Adrenal gland (tissue), 12 donors: Measurements from ENCODE around the gene TYMP. TPM values are rescaled to one million over a fixed set of nuclear protein-coding genes. Genes with fewer than 3 reads are reported as not detected.

Experiments
- DNase-seq, 7 donors: peaks; one replicate each; pipeline ENCODE4 v3.0.0-alpha.2; 2019 to 2020
- H3K27ac ChIP-seq, 5 donors: fragments of 200-600 bp; sonication (generic) in 4 of 5; 1 replicate in 3 of 5; 2 replicates in 2 of 5; pipeline versions ENCODE4 v1.5.1 to v1.8.0; 2016 to 2020; ENCODE audit warnings: mild to moderate bottlenecking in 1 of 5
- H3K27me3 ChIP-seq: fragments of 200-600 bp; 2 replicates; pipeline ENCODE4 v1.8.0; 2021
- H3K36me3 ChIP-seq, 2 donors: fragments of 200-600 bp; replicated peaks in 1 of 2; 1 replicate in 1 of 2; 2 replicates in 1 of 2; pipeline versions ENCODE4 v1.5.1 to v1.8.0; 2018 to 2022
- H3K4me1 ChIP-seq, 2 donors: fragments of 200-600 bp; replicated peaks in 1 of 2; 1 replicate in 1 of 2; 2 replicates in 1 of 2; pipeline versions ENCODE4 v1.5.1 to v1.8.0; 2018 to 2021
- H3K4me3 ChIP-seq, 4 donors: fragments of 200-600 bp; sonication (generic) in 3 of 4; one replicate each; pipeline ENCODE4 v1.5.1; 2016 to 2018
- H3K9me3 ChIP-seq, 3 donors: fragments of 200-600 bp; sonication (generic) in 1 of 3; replicated peaks in 1 of 3; 1 replicate in 2 of 3; 2 replicates in 1 of 3; pipeline versions ENCODE4 v1.5.1 to v1.8.0; 2016 to 2021
- POLR2A ChIP-seq, 2 donors: fragments of 450-650 bp; IDR thresholded peaks; one replicate each; pipeline ENCODE4 v1.6.1; 2017; ENCODE audit warnings: antibody characterized with exemption in 2 of 2, mild to moderate bottlenecking in 2 of 2, moderate library complexity in 1 of 2
- WGBS, 4 donors: extraction: QIAGEN DNeasy Blood & Tissue Kit in 2 of 4; methylation state at CpG; one replicate each; pipeline versions ENCODE4 v1.1.5 to v1.1.7; 2013 to 2017; 5-methylcytosine and 5-hydroxymethylcytosine counted together
- intact Hi-C, 2 donors: fragments of 100-400 bp; cut with DNase I; formaldehyde crosslinking; loops; one replicate each; pipeline versions ENCODE4 v1.14.1 to v1.15.0; 2022 to 2023
- polyA plus RNA-seq, 3 donors: library from polyadenylated mRNA; stranded (reverse); fragments of 200-250 nt in 2 of 3; fragments of 350-450 nt in 1 of 3; fragmentation: Illumina TruSeq in 1 of 3; extraction: RNeasy Lipid Tissue Mini Kit (QIAGEN cat#74804) in 1 of 3; gene quantifications; one replicate each; pipeline ENCODE4 v1.2.3, GENCODE V29; 2013 to 2014
- total RNA-seq, 9 donors: library from RNA; depleted of rRNA in 4 of 9; stranded (reverse); fragments of >200 nt in 4 of 9; fragments of 120-200 nt in 1 of 9; fragmentation: NEBNext Ultra II Directional in 1 of 9; extraction: Animal tissue kit (Norgen Biotek cat#: 25700) in 1 of 9; gene quantifications; one replicate each; pipeline versions ENCODE4 v1.1.0 to v1.2.4, GENCODE V29; 2013 to 2023
- TF ChIP-seq, protein P1 (sequence below), 6 experiments: fragments of 450-650 bp in 4 of 6; fragments of 200-600 bp in 2 of 6; sonication (generic) in 1 of 6; IDR thresholded peaks; 1 replicate in 5 of 6; 2 replicates in 1 of 6; pipeline versions ENCODE4 v1.5.1 to v1.8.0; 2016 to 2021; ENCODE audit warnings: antibody characterized with exemption in 6 of 6, mild to moderate bottlenecking in 2 of 6, moderate library complexity in 1 of 6
- donor health status: healthy with polysubstance abuse.
- donor health status: Bipolar disorder and iron deficiency.
- donor health status: DM: yes; HTN: yes; CAD: no.
- donor health status: DM: no; HTN: no; CAD: no.
- donor health status: DM: no; HTN: no; CAD: no.
- donor health status: DM: yes; HTN: yes; CAD: no.

TYMP gene
- total and polyA plus RNA-seq, 12 donors = 1.9 to 152 (median 64.5) TPM

DNA sequence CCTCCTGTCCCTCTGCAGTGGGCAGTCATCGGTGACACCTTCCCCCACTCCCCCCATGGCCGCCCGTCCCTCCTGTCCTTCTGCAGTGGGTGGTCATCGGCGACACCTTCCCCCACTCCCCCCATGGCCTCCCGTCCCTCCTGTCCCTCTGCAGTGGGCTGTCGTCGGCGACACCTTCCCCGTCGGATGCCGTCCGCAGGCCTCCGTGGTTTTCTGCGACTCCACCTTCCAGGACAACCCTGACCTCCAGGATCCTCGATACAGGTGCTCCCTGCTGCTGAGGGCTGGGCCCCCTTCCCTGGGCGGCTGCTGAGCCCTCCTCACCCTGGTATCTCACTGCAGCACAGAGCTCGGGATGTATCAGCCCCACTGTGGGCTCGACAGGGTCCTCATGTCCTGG lies 40.9 kb downstream of the TYMP start:
- H3K4me1 ChIP-seq = no peaks in the 10 kb centered on the region
- no peak overlapping the region for H3K27ac ChIP-seq
- no peak for DNase-seq
- WGBS, 4 donors = 68 to 77% (median 75%) methylated on average over 16 to 19 of the region's 19 CpGs
- no peaks in the 10 kb centered on the region for H3K27me3 ChIP-seq
- TF ChIP-seq, protein P1, sequence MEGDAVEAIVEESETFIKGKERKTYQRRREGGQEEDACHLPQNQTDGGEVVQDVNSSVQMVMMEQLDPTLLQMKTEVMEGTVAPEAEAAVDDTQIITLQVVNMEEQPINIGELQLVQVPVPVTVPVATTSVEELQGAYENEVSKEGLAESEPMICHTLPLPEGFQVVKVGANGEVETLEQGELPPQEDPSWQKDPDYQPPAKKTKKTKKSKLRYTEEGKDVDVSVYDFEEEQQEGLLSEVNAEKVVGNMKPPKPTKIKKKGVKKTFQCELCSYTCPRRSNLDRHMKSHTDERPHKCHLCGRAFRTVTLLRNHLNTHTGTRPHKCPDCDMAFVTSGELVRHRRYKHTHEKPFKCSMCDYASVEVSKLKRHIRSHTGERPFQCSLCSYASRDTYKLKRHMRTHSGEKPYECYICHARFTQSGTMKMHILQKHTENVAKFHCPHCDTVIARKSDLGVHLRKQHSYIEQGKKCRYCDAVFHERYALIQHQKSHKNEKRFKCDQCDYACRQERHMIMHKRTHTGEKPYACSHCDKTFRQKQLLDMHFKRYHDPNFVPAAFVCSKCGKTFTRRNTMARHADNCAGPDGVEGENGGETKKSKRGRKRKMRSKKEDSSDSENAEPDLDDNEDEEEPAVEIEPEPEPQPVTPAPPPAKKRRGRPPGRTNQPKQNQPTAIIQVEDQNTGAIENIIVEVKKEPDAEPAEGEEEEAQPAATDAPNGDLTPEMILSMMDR (IDR thresholded peaks at IDR 0.05) = no peak
- no peak for TF ChIP-seq POLR2A (IDR thresholded peaks at IDR 0.05)
- H3K36me3 ChIP-seq = no peaks in the 10 kb centered on the region
- intact Hi-C loops = no loop called here
- no peak overlapping the region for H3K4me3 ChIP-seq
- H3K9me3 ChIP-seq = no peaks in the 10 kb centered on the region

DNA sequence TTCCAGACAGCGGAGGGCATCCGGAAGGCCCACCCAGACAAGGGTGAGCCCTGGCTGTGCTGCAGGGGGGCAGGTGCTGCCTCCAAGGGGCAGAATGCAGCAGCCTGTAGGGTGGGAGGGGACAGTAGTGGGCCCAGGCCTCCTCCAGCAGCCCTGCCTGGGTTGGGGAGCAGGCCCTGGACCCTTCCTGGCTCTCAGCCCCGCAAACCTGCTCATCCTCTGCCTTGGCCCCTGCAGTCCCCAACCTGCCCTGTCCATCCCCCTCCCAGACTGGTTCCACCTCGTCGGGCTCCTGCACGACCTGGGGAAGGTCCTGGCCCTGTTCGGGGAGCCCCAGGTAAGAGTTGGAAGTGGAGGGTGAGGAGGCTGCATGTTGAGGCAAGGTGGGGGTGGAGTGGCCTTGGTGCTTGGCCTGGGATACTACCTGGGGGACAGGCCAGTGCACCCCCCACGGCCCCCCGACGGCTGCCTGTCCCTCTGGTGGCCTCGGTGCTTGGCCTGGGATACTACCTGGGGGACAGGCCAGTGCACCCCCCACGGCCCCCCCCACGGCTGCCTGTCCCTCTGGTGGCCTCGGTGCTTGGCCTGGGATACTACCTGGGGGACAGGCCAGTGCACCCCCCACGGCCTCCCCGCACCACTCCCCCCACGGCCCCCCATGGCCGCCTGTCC lies 41.7 kb downstream of the TYMP start:
- Histone ChIP-seq H3K36me3 (no peaks in the 10 kb centered on the region), H3K27me3 (peaks cover 4% of the 10 kb centered on the region), H3K9me3 (no peaks in the 10 kb centered on the region), H3K4me1 (no peaks in the 10 kb centered on the region), H3K27ac (no peak overlapping the region), H3K4me3 (no peak overlapping the region)
- 0 to 90% (median 81%) methylated on average over 1 to 14 of the region's 18 CpGs for WGBS, 4 donors
- TF ChIP-seq, protein P1 (IDR thresholded peaks at IDR 0.05) = no peak
- no peak for TF ChIP-seq POLR2A (IDR thresholded peaks at IDR 0.05)
- no peak for DNase-seq
- intact Hi-C loops = no loop called here

- 82 to 90% (median 84%) methylated on average over 16 to 23 of the region's 23 CpGs for WGBS, 4 donors
- H3K36me3 ChIP-seq = no peaks in the 10 kb centered on the region
- H3K27ac ChIP-seq = no peak overlapping the region
- intact Hi-C loops = no loop called here
- H3K9me3 ChIP-seq = no peaks in the 10 kb centered on the region
- no peaks in the 10 kb centered on the region for H3K4me1 ChIP-seq
- no peak overlapping the region for H3K4me3 ChIP-seq
- TF ChIP-seq, protein P1 (IDR thresholded peaks at IDR 0.05) = no peak
- no peak for TF ChIP-seq POLR2A (IDR thresholded peaks at IDR 0.05)
- no peak for DNase-seq
- peaks cover 11% of the 10 kb centered on the region for H3K27me3 ChIP-seq
These were observed 42.4 kb downstream of the TYMP start for GRCh38 chr22:50487290-50488005.

DNA sequence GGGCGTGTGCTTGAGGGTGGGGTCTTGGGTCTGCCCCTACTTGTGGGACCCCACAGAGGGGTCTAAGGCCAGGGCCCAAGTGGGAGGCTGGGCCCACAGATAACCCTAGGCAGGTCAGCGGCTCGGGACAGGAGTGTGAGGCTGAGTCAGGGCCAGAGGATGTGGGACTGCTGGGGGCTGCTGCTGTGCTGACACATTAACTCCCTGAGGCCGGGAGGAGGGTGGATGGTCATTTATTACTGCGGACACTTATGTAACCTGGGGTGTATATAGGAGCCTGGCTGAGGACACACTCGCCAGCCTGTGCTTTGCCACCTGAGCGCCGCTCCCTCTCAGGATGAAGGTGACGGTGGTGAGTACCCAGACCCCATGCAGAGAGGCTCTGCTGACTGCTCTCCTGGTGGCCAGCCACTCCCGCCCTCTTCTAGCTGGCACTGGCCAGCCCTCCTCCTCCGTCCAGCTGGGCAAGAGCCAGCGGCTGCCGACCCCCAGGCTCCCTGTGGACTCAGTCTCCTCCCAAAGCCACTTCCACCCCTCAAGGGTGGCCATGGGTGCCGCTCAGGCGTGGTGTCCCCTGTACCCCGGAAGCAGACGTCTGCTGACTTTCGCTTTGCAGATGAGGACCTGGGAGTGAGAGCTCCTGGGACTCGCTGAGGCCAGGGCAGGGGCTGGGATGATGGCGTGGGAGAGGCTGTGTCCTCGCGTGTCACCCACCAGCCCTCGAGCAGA lies 43.1 kb downstream of the TYMP start, which contains the start of gene MIOX:
Gene MIOX, plus strand, starts transcription at position 299 of the 729 bp plus-strand sequence. Its CDS starts 39 bp downstream, at position 338.
- no peaks in the 10 kb centered on the region for H3K9me3 ChIP-seq
- WGBS, 4 donors = 69 to 79% (median 77%) methylated on average over 12 to 23 of the region's 23 CpGs
- no peak for DNase-seq
- H3K27ac ChIP-seq = no peak within 1 kb of the TSS
- no peaks in the 10 kb centered on the region for H3K36me3 ChIP-seq
- TF ChIP-seq, protein P1 (IDR thresholded peaks at IDR 0.05) = no peak
- no peak for TF ChIP-seq POLR2A (IDR thresholded peaks at IDR 0.05)
- peaks cover 0 to 6% of the 10 kb centered on the region in 2 donors for H3K4me1 ChIP-seq
- intact Hi-C loops = no loop called here
- H3K4me3 ChIP-seq = no peak within 1 kb of the TSS
- peaks cover 18% of the 10 kb centered on the region for H3K27me3 ChIP-seq
